Heart left ventricle (tissue), 16 donors: Measurements from ENCODE around the gene OR6X1. TPM values are rescaled to one million over a fixed set of nuclear protein-coding genes. Genes with fewer than 3 reads are reported as not detected.
A peak's percentile ranks its signal among the peaks of the same experiment; 100 is the strongest.
"Not testable (repeated sequence)": the region's sequence is repeated elsewhere in the genome, so short reads cannot be mapped to it uniquely, and the experiment has no call there.

ENCODE experiments used
- ATAC-seq, 4 donors: fragments of 200-7000 bp; cut with Tn5 transposase; one replicate each; pipeline ENCODE4 v1.9.1; 2020 to 2022; ENCODE audit warnings: moderate library complexity in 4 of 4, mild to moderate bottlenecking in 3 of 4, moderate number of reproducible peaks in 1 of 4
- DNase-seq, 5 donors: peaks; one replicate each; pipeline ENCODE4 v3.0.0-alpha.2; 2020
- H3K27ac ChIP-seq, 12 donors: fragments of 200-600 bp; sonication (generic) in 4 of 12; one replicate each; pipeline versions ENCODE4 v1.5.0 to v1.8.0; 2016 to 2022; ENCODE audit warnings: mild to moderate bottlenecking in 2 of 12
- H3K27me3 ChIP-seq, 9 donors: fragments of 200-600 bp; sonication (generic) in 2 of 9; one replicate each; pipeline versions ENCODE4 v1.5.1 to v1.8.0; 2016 to 2022; ENCODE audit warnings: mild to moderate bottlenecking in 3 of 9
- H3K36me3 ChIP-seq, 9 donors: fragments of 200-600 bp; sonication (generic) in 2 of 9; one replicate each; pipeline versions ENCODE4 v1.5.0 to v1.8.0; 2018 to 2022; ENCODE audit warnings: mild to moderate bottlenecking in 2 of 9
- H3K4me1 ChIP-seq, 12 donors: fragments of 200-600 bp; sonication (generic) in 4 of 12; one replicate each; pipeline versions ENCODE4 v1.5.0 to v1.8.0; 2016 to 2022; ENCODE audit warnings: mild to moderate bottlenecking in 3 of 12
- H3K4me3 ChIP-seq, 12 donors: fragments of 200-600 bp; sonication (generic) in 4 of 12; one replicate each; pipeline versions ENCODE4 v1.5.0 to v1.8.0; 2017 to 2022; ENCODE audit warnings: mild to moderate bottlenecking in 9 of 12, moderate library complexity in 4 of 12
- H3K9me3 ChIP-seq, 12 donors: fragments of 200-600 bp; sonication (generic) in 4 of 12; one replicate each; pipeline versions ENCODE4 v1.5.0 to v1.8.0; 2016 to 2022; ENCODE audit warnings: mild to moderate bottlenecking in 1 of 12
- CTCF ChIP-seq, 12 donors: fragments of 200-600 bp; sonication (generic) in 4 of 12; IDR thresholded peaks; one replicate each; pipeline versions ENCODE4 v1.5.0 to v1.8.0; 2018 to 2022; ENCODE audit warnings: antibody characterized with exemption in 12 of 12, mild to moderate bottlenecking in 5 of 12
- POLR2A ChIP-seq, 2 donors: fragments of 450-650 bp; IDR thresholded peaks; one replicate each; pipeline ENCODE4 v1.6.1; 2017; ENCODE audit warnings: antibody characterized with exemption in 2 of 2, mild to moderate bottlenecking in 2 of 2, moderate library complexity in 2 of 2
- WGBS, 4 donors: extraction: QIAGEN DNeasy Blood & Tissue Kit in 2 of 4; methylation state at CpG; one replicate each; pipeline versions ENCODE4 v1.1.5 to v1.1.7; 2013 to 2018; 5-methylcytosine and 5-hydroxymethylcytosine counted together
- intact Hi-C, 10 donors: fragments of 100-400 bp; cut with DNase I; formaldehyde crosslinking; loops; one replicate each; pipeline versions ENCODE4 v1.11.1 to v1.14.2; 2022
- polyA plus RNA-seq, 2 donors: library from polyadenylated mRNA; stranded (reverse); fragments of 200-250 nt; gene quantifications; one replicate each; pipeline ENCODE4 v1.2.3, GENCODE V29; 2013
- total RNA-seq, 9 donors: library from RNA; depleted of rRNA in 2 of 9; stranded (reverse); fragments of >200 nt in 2 of 9; fragmentation: NEBNext Ultra II Directional in 3 of 9; extraction: Animal tissue kit (Norgen Biotek cat#: 25700) in 3 of 9; gene quantifications; one replicate each; pipeline versions ENCODE4 v1.1.0 to v1.2.4, GENCODE V29; 2016 to 2023
- donor health status: ischemic (EF 13 %, LVEDD 7.1; RV severe dilation, severe dysfunction).
- donor health status: healthy with polysubstance abuse.
- donor health status: DM: no; HTN: yes; CAD: no.
- donor health status: DM: no; HTN: no; CAD: no.
- donor health status: ischemic (EF 25% LVEDD 6.9; RV normal size, moderate dysfunction).
- donor health status: ischemic (EF 25% LVEDD 5.7; RV mildly dilated, moderate dysfunction).
- donor health status: healthy.
- donor health status: DM: yes; HTN: yes; CAD: no.
- donor health status: ischemic (EF 35%, LVEDD 5.7; RV mildly dilated, moderate dysfunction).
- donor health status: nonischemic (EF 11% LVEDD 7.7; RV severe dilation, severe dysfunction).
- donor health status: DM: yes; HTN: yes; CAD: no.
- donor health status: PGD.
- donor health status: ischemic (EF 29% LVEDD 5.4; RV normal size, mild dysfunction).
- donor health status: nonischemic (EF 23%, LVEDD 6.1; RV moderate dilation, normal function).

OR6X1 gene
- total and polyA plus RNA-seq, 11 donors, result not detected

GRCh38 chr11:123751781-123752180 lies 2.5 kb downstream of the OR6X1 start:
- 50 to 72% (median 68%) methylated on average over 1 of the region's 1 CpG for WGBS, 4 donors
- Histone ChIP-seq H3K27ac (no peak overlapping the region), H3K9me3 (peaks cover 0 to 9% (median 0%) of the 10 kb centered on the region in 12 donors), H3K4me3 (no peak overlapping the region), H3K36me3 (no peaks in the 10 kb centered on the region), H3K4me1 (no peaks in the 10 kb centered on the region), H3K27me3 (peaks cover 0 to 2% (median 0%) of the 10 kb centered on the region in 9 donors)
- no peak for TF ChIP-seq CTCF (IDR thresholded peaks at IDR 0.05)
- ATAC-seq (no peak), DNase-seq (no peak)
- intact Hi-C loops, result no loop called here

- intact Hi-C loops, ATAC-seq, H3K4me3 ChIP-seq, H3K36me3 ChIP-seq, DNase-seq, H3K27ac ChIP-seq, H3K9me3 ChIP-seq, H3K27me3 ChIP-seq, H3K4me1 ChIP-seq: not testable (repeated sequence)
- WGBS, 4 donors, result 73 to 96% (median 88%) methylated on average over 2 of the region's 2 CpGs
These were observed 6.0 kb downstream of the OR6X1 start for GRCh38 chr11:123748349-123748748.

- ATAC-seq, result no peak
- intact Hi-C loops, result no loop called here
- WGBS, 4 donors, result 49 to 71% (median 67%) methylated on average over 2 of the region's 2 CpGs
- TF ChIP-seq POLR2A (IDR thresholded peaks at IDR 0.05), result no peak
- TF ChIP-seq CTCF (IDR thresholded peaks at IDR 0.05), result no peak
- Histone ChIP-seq H3K27me3 (peaks cover 0 to 2% (median 0%) of the 10 kb centered on the region in 9 donors), H3K9me3 (peaks cover 0 to 9% (median 0%) of the 10 kb centered on the region in 12 donors), H3K4me1 (peaks cover 0 to 9% (median 8%) of the 10 kb centered on the region in 12 donors), H3K27ac (no peak overlapping the region), H3K4me3 (no peak overlapping the region), H3K36me3 (no peaks in the 10 kb centered on the region)
- DNase-seq, result no peak
These were observed 8.4 kb downstream of the OR6X1 start for GRCh38 chr11:123745764-123746451.

- peak overlapping the region in 8 of 12 donors; percentile 64 to 98 (median 94) for H3K4me3 ChIP-seq
- intact Hi-C loops, result no loop called here
- H3K36me3 ChIP-seq, result peaks cover 0 to 20% (median 3%) of the 10 kb centered on the region in 9 donors
- 51 to 57% (median 54%) methylated on average over 3 of the region's 3 CpGs for WGBS, 4 donors
- no peaks in the 10 kb centered on the region for H3K9me3 ChIP-seq
- no peak overlapping the region for H3K27ac ChIP-seq
- peaks cover 0 to 2% (median 0%) of the 10 kb centered on the region in 9 donors for H3K27me3 ChIP-seq
- no peak for ATAC-seq
- no peak for TF ChIP-seq CTCF (IDR thresholded peaks at IDR 0.05)
- H3K4me1 ChIP-seq, result peaks cover 0 to 27% (median 16%) of the 10 kb centered on the region in 12 donors
- DNase-seq, result no peak
These were observed 11.6 kb downstream of the OR6X1 start for GRCh38 chr11:123742724-123743120.
